GM12878 (cell line): ENCODE measurements around the gene CPLX1. TPM values are rescaled to one million over a fixed set of nuclear protein-coding genes. Genes with fewer than 3 reads are reported as not detected.

Experiments
- ATAC-seq: fragments of 200-7000 bp; cut with Tn5 transposase; 3 replicates; pipeline ENCODE4 v1.9.1; 2020; ENCODE audit warnings: mild to moderate bottlenecking, moderate library complexity
- BruUV-seq: library from RNA; stranded (reverse); fragments of 400-500 nt; replicated peaks from 2 replicates; lab custom pipeline; 2021; lab: Mats Ljungman, UMichigan
- CTCF ChIA-PET: fragments of 300-600 bp; sonication (Branson Sonifier 250); formaldehyde crosslinking; extraction: SDS; loops from one replicate; lab custom pipeline; 2021; ENCODE audit warnings: inconsistent platforms; lab: Yijun Ruan, JAX
- POLR2A ChIA-PET: fragments of 350-600 bp; formaldehyde crosslinking; extraction: SDS; loops from one replicate; lab custom pipeline; 2021; ENCODE audit warnings: inconsistent platforms; lab: Charles Lee
- RAD21 ChIA-PET: fragments of 300-600 bp; sonication (Branson Sonifier 250); formaldehyde crosslinking; loops from one replicate; lab custom pipeline; 2023; ENCODE audit warnings: antibody characterized with exemption; ENCODE audit not compliant: unreplicated experiment; lab: Charles Lee
- SMC1A ChIA-PET: fragments of 300-600 bp; sonication (Branson Sonifier 250); formaldehyde crosslinking; loops from one replicate; lab custom pipeline; 2023; ENCODE audit not compliant: unreplicated experiment, uncharacterized antibody; lab: Charles Lee
- DNase-seq: peaks from one replicate; pipeline ENCODE4 v3.0.0-alpha.2; 2011; ENCODE audit warnings: low read depth, low spot score
- FAIRE-seq: peaks from 3 replicates; lab custom pipeline; 2011; peaks lifted over from hg19 to GRCh38; lab: Jason Lieb, UNC
- H2AFZ ChIP-seq: 2 replicates; pipeline ENCODE4 v1.6.0; 2011; ENCODE audit warnings: low read depth, low read length, control low read depth; ENCODE audit not compliant: control insufficient read depth
- H3K27ac ChIP-seq: 2 replicates; pipeline ENCODE4 v1.5.1; 2011; ENCODE audit warnings: control low read depth; ENCODE audit not compliant: control insufficient read depth, insufficient read depth
- H3K27me3 ChIP-seq, 2 experiments: replicated peaks in 1 of 2; 2 replicates each; pipeline versions ENCODE4 v1.6.0 to v1.6.1; 2011; ENCODE audit warnings: low read length in 1 of 2; ENCODE audit not compliant: control insufficient read depth in 2 of 2, insufficient read depth in 2 of 2
- H3K36me3 ChIP-seq, 2 experiments: 2 replicates each; pipeline ENCODE4 v1.5.1; 2011; ENCODE audit warnings: low read length in 1 of 2; ENCODE audit not compliant: control insufficient read depth in 2 of 2, insufficient read depth in 2 of 2
- H3K4me1 ChIP-seq: 2 replicates; pipeline ENCODE4 v1.6.1; 2011; ENCODE audit warnings: mild to moderate bottlenecking, low read length, moderate library complexity, mixed read lengths; ENCODE audit not compliant: control insufficient read depth, insufficient read depth
- H3K4me2 ChIP-seq: 2 replicates; pipeline ENCODE4 v1.6.0; 2011; ENCODE audit warnings: control low read depth; ENCODE audit not compliant: control insufficient read depth, insufficient read depth
- H3K4me3 ChIP-seq: fragments of 200-600 bp; sonication (generic); 2 replicates; pipeline ENCODE4 v1.5.1; 2016
- H3K79me2 ChIP-seq: 2 replicates; pipeline ENCODE4 v1.6.0; 2011; ENCODE audit warnings: low read length; ENCODE audit not compliant: control insufficient read depth, insufficient read depth
- H3K9ac ChIP-seq: 2 replicates; pipeline ENCODE4 v1.8.0; 2011; ENCODE audit warnings: low read length, control low read depth, mixed read lengths; ENCODE audit not compliant: control insufficient read depth, insufficient read depth
- H3K9me3 ChIP-seq: replicated peaks from 3 replicates; pipeline ENCODE4 v1.5.1; 2011; ENCODE audit warnings: mild to moderate bottlenecking, low read length; ENCODE audit not compliant: control insufficient read depth, insufficient read depth
- H4K20me1 ChIP-seq: 2 replicates; pipeline ENCODE4 v1.6.0; 2011; ENCODE audit not compliant: control insufficient read depth, insufficient read depth
- BCL11A ChIP-seq: IDR thresholded peaks from 2 replicates; pipeline ENCODE4 v1.6.1; 2011; ENCODE audit warnings: low read depth, low read length
- CBFB ChIP-seq: IDR thresholded peaks from 2 replicates; pipeline ENCODE4 v1.6.1; 2016; ENCODE audit warnings: antibody characterized with exemption, low read depth
- CTCF ChIP-seq, 3 experiments: IDR thresholded peaks in 2 of 3; conservative IDR thresholded peaks in 1 of 3; 2 replicates each; pipeline ENCODE4 v1.5.1; 2011; ENCODE audit warnings: low read depth in 3 of 3, low read length in 3 of 3, mild to moderate bottlenecking in 3 of 3, control low read depth in 2 of 3, moderate library complexity in 2 of 3, inconsistent platforms in 1 of 3, mixed read lengths in 1 of 3; ENCODE audit not compliant: control insufficient read depth in 2 of 3, insufficient read depth in 1 of 3; ENCODE audit errors: extremely low read depth in 1 of 3
- FOXK2 ChIP-seq: fragments of 450-650 bp; IDR thresholded peaks from 2 replicates; pipeline ENCODE4 v1.6.1; 2017; ENCODE audit warnings: mild to moderate bottlenecking, moderate library complexity
- HSF1 ChIP-seq: fragments of 150-350 bp; IDR thresholded peaks from 2 replicates; pipeline ENCODE4 v1.6.1; 2014; ENCODE audit warnings: mild to moderate bottlenecking, low read depth, low read length
- IRF3 ChIP-seq: fragments of 450-650 bp; IDR thresholded peaks from 2 replicates; pipeline ENCODE4 v1.6.1; 2014; ENCODE audit warnings: mild to moderate bottlenecking
- IRF4 ChIP-seq: IDR thresholded peaks from 2 replicates; pipeline ENCODE4 v1.6.1; 2011; ENCODE audit warnings: low read depth, low read length
- KDM1A ChIP-seq: fragments of 200-600 bp; sonication (generic); IDR thresholded peaks from 2 replicates; pipeline ENCODE4 v1.6.1; 2016; ENCODE audit warnings: borderline replicate concordance
- KLF5 ChIP-seq: fragments of 450-650 bp; IDR thresholded peaks from 2 replicates; pipeline ENCODE4 v1.6.1; 2014; ENCODE audit warnings: mild to moderate bottlenecking; ENCODE audit not compliant: partially characterized antibody
- LARP7 ChIP-seq: fragments of 450-650 bp; IDR thresholded peaks from 2 replicates; pipeline ENCODE4 v1.6.1; 2017; ENCODE audit warnings: mild to moderate bottlenecking
- PML ChIP-seq: IDR thresholded peaks from 2 replicates; pipeline ENCODE4 v1.6.1; 2012; ENCODE audit warnings: low read length, inconsistent platforms
- POLR2AphosphoS2 ChIP-seq: IDR thresholded peaks from 2 replicates; pipeline ENCODE4 v1.6.1; 2011; ENCODE audit warnings: low read depth, mild to moderate bottlenecking, low read length, improper control_type of control experiment, moderate library complexity
- RAD51 ChIP-seq: fragments of 450-650 bp; IDR thresholded peaks from 2 replicates; pipeline ENCODE4 v1.6.1; 2016; ENCODE audit warnings: moderate library complexity, mild to moderate bottlenecking, inconsistent platforms
- ZBTB11 ChIP-seq: fragments of 450-650 bp; formaldehyde crosslinking; IDR thresholded peaks from 2 replicates; pipeline ENCODE4 v1.5.0; 2022; ENCODE audit warnings: mild to moderate bottlenecking, missing genetic modification characterization
- ZBTB4 ChIP-seq: fragments of 450-650 bp; formaldehyde crosslinking; IDR thresholded peaks from 2 replicates; pipeline ENCODE4 v1.4.0; 2022; ENCODE audit warnings: mild to moderate bottlenecking, moderate library complexity
- WGBS: methylation state at CpG from one replicate; pipeline ENCODE4 v1.1.6; 2016; ENCODE audit warnings: low lambda C conversion rate; ENCODE audit not compliant: insufficient replicate concordance, insufficient coverage; ENCODE audit errors: missing lambda C conversion rate; 5-methylcytosine and 5-hydroxymethylcytosine counted together
- in situ Hi-C: fragments of 300-500 bp; cut with MboI; formaldehyde crosslinking; loops from 9 replicates; pipeline ENCODE4 v1.14.3; 2018; ENCODE audit warnings: mixed read lengths
- intact Hi-C: fragments of 100-400 bp; cut with micrococcal nuclease; formaldehyde crosslinking; loops from one replicate; pipeline ENCODE4 v1.14.2; 2022; ENCODE audit not compliant: unreplicated experiment
- polyA plus RNA-seq, 11 experiments: library from polyadenylated mRNA; depleted of rRNA in 4 of 11; unstranded in 6 of 11; stranded (reverse) in 5 of 11; fragments of >200 nt; fragmentation: Nextera tagmentation in 4 of 11; fragmentation: Illumina TruSeq in 1 of 11; extraction: Ambion mirVana in 4 of 11; extraction: Trizol in 1 of 11; gene quantifications; 1 replicate in 1 of 11; 2 replicates in 10 of 11; pipeline versions ENCODE4 v1.2.1 to v1.2.3, GENCODE V29; 2011 to 2016; ENCODE audit warnings: inconsistent platforms in 2 of 11, missing spikeins in 2 of 11, low read depth in 1 of 11
- total RNA-seq, 4 experiments: library from RNA; depleted of rRNA in 3 of 4; stranded (reverse); fragments of >200 nt in 3 of 4; fragmentation: Illumina TruSeq in 1 of 4; extraction: Trizol in 1 of 4; gene quantifications; 2 replicates each; pipeline versions ENCODE4 v1.2.1 to v1.2.3, GENCODE V29; 2013 to 2021

The CPLX1 gene
- total and polyA plus RNA-seq, 10 of the 15 experiments (the other 5 are each of a cell fraction or from before 2014, with no cell fraction given), result 0.04 to 1.2 (median 0.13) TPM; not detected in 5

GRCh38 chr4:870951-871350, 45.0 kb upstream of the CPLX1 start:
- SMC1A ChIA-PET, result no interaction called here
- Histone ChIP-seq H4K20me1 (no peaks in the 10 kb centered on the region), H3K79me2 (no peaks in the 10 kb centered on the region), H3K4me3 (no peak overlapping the region), H3K9ac (no peak overlapping the region), H2AFZ (no peak overlapping the region), H3K4me2 (no peak overlapping the region), H3K4me1 (no peaks in the 10 kb centered on the region), H3K27ac (no peak overlapping the region), H3K9me3 (no peaks in the 10 kb centered on the region; the same call in 2 of the 3 replicates), H3K36me3 (peaks cover 32 to 39% of the 10 kb centered on the region in 2 experiments), H3K27me3 (no peaks in the 10 kb centered on the region)
- DNase-seq (no peak), ATAC-seq (no peak), FAIRE-seq (no peak)
- 99% methylated on average over 20 of the region's 20 CpGs for WGBS
- CTCF ChIA-PET, result no interaction called here
- in situ Hi-C loops, result no loop called here
- RAD21 ChIA-PET, result no interaction called here
- POLR2A ChIA-PET, result no interaction called here
- intact Hi-C loops, result no loop called here
- BruUV-seq, result no TSS peak
- no peak for TF ChIP-seq KLF5
- TF ChIP-seq KDM1A, result no peak
- TF ChIP-seq RAD51, result no peak
- no peak for TF ChIP-seq LARP7
- TF ChIP-seq HSF1, result no peak
- TF ChIP-seq FOXK2, result no peak
- TF ChIP-seq POLR2AphosphoS2, result no peak
- TF ChIP-seq BCL11A, result no peak
- no peak for TF ChIP-seq CTCF (IDR thresholded peaks at IDR 0.05 in 2 of 3, conservative IDR thresholded peaks at IDR 0.05 in 1 of 3; ENCODE audit: control insufficient read depth in 2 of 3, extremely low read depth in 1 of 3, insufficient read depth in 1 of 3, low read depth in 3 of 3, low read length in 3 of 3)
- no peak for TF ChIP-seq IRF4
- no peak for TF ChIP-seq ZBTB4 (CRISPR knock-in tag)
- no peak for TF ChIP-seq IRF3
- no peak for TF ChIP-seq CBFB
- TF ChIP-seq ZBTB11 (CRISPR knock-in tag), result no peak
- no peak for TF ChIP-seq PML
